Measurements from ENCODE around the gene ARHGDIG.

ARHGDIG gene

DNA sequence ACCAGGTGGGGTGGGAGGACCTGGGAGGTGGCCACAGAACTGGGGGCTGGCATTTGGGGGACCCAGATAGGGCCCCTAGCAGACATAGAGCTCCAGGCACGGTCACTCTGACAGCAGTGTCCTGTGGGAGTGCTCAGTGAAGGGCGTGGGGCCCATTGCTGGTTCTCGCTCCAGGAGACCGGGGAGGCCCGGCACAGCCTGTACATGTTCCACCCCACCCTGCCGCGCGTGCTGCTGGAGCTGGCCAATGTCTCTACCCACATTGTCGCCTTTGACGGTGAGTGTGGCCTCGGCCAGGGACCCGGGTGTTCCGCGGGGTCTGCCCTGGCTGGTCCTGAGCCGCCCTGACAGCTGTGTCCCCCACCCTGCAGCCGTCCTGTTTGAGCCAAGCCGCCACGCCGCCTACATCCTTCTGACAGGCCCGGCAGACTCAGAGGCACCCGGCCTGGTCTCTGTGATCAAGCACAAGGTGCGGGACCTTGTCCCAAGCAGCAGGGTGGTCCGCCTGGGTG, 15.9 kb upstream of the ARHGDIG start:
- Histone ChIP-seq H3K9me2 (replicated peaks; ENCODE audit: control insufficient read depth, low read length) (no peaks in the 10 kb centered on the region), H3K4me1 (ENCODE audit: control insufficient read depth, low read length) (no peaks in the 10 kb centered on the region), H3K4me2 (ENCODE audit: low read length) (no peak overlapping the region), H3K9me3 (ENCODE audit: control insufficient read depth, insufficient read depth, low read length) (no peaks in the 10 kb centered on the region), H3F3A (ENCODE audit: control insufficient read depth, insufficient read depth) (no peaks in the 10 kb centered on the region), H3K79me2 (ENCODE audit: control insufficient read depth, low read length) (no peaks in the 10 kb centered on the region), H3K27me3 (ENCODE audit: control insufficient read depth, low read length) (no peaks in the 10 kb centered on the region), H3K4me3 (ENCODE audit: low read length) (no peak overlapping the region), H4K20me1 (ENCODE audit: control insufficient read depth, insufficient read depth, low read depth, low read length) (no peaks in the 10 kb centered on the region), H3K36me3 (ENCODE audit: control insufficient read depth, low read length) (0 out of 2 replicates have a peak, but pooled peaks cover 4% of the 10 kb centered on the region), H3K27ac (ENCODE audit: low read depth, low read length) (no peak overlapping the region)
- TF ChIP-seq EZH2phosphoT487 (IDR thresholded peaks at IDR 0.05; ENCODE audit: borderline replicate concordance, low read length): no peak
- TF ChIP-seq, protein P1, sequence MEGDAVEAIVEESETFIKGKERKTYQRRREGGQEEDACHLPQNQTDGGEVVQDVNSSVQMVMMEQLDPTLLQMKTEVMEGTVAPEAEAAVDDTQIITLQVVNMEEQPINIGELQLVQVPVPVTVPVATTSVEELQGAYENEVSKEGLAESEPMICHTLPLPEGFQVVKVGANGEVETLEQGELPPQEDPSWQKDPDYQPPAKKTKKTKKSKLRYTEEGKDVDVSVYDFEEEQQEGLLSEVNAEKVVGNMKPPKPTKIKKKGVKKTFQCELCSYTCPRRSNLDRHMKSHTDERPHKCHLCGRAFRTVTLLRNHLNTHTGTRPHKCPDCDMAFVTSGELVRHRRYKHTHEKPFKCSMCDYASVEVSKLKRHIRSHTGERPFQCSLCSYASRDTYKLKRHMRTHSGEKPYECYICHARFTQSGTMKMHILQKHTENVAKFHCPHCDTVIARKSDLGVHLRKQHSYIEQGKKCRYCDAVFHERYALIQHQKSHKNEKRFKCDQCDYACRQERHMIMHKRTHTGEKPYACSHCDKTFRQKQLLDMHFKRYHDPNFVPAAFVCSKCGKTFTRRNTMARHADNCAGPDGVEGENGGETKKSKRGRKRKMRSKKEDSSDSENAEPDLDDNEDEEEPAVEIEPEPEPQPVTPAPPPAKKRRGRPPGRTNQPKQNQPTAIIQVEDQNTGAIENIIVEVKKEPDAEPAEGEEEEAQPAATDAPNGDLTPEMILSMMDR (IDR thresholded peaks at IDR 0.05; ENCODE audit: low read depth, low read length, poor library complexity, severe bottlenecking): no peak

DNA sequence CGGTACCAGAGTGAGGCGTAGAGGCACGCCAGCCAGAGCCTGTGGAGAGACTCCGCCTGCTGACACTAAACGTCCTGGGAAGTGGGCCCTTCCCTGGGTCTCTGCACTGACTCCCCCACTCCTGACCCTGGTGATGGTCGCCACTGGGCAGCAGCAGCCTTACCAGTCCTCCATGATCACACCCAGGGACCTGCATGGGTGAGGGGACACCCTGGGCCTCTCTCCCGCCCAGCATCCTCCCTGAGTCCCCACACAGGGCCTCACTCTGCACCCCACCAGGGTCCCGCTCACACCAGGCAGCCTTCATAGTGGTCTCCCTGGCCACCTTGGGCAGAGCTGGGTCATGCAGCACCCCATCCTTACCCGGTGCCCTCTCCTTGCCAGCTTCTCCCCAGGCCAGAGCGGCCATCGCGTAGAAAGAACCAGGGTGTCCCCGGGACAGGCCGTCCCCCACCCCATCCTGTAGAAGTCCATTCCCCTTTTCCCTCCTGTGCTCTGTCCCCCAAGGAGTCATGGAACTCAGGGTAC, 15.3 kb upstream of the ARHGDIG start:
- Histone ChIP-seq H3K27ac (ENCODE audit: low read depth, low read length) (no peak overlapping the region), H3K4me1 (ENCODE audit: control insufficient read depth, low read length) (no peaks in the 10 kb centered on the region), H3K9me3 (ENCODE audit: control insufficient read depth, insufficient read depth, low read length) (no peaks in the 10 kb centered on the region), H3F3A (ENCODE audit: control insufficient read depth, insufficient read depth) (no peaks in the 10 kb centered on the region), H3K36me3 (ENCODE audit: control insufficient read depth, low read length) (0 out of 2 replicates have a peak, but pooled peaks cover 2% of the 10 kb centered on the region), H3K79me2 (ENCODE audit: control insufficient read depth, low read length) (no peaks in the 10 kb centered on the region), H3K4me2 (ENCODE audit: low read length) (no peak overlapping the region), H3K27me3 (ENCODE audit: control insufficient read depth, low read length) (no peaks in the 10 kb centered on the region), H4K20me1 (ENCODE audit: control insufficient read depth, insufficient read depth, low read depth, low read length) (no peaks in the 10 kb centered on the region), H3K9me2 (replicated peaks; ENCODE audit: control insufficient read depth, low read length) (no peaks in the 10 kb centered on the region), H3K4me3 (ENCODE audit: low read length) (no peak overlapping the region)
- no peak for TF ChIP-seq EZH2phosphoT487 (IDR thresholded peaks at IDR 0.05; ENCODE audit: borderline replicate concordance, low read length)
- TF ChIP-seq, protein P1 (IDR thresholded peaks at IDR 0.05; ENCODE audit: low read depth, low read length, poor library complexity, severe bottlenecking): no peak

DNA sequence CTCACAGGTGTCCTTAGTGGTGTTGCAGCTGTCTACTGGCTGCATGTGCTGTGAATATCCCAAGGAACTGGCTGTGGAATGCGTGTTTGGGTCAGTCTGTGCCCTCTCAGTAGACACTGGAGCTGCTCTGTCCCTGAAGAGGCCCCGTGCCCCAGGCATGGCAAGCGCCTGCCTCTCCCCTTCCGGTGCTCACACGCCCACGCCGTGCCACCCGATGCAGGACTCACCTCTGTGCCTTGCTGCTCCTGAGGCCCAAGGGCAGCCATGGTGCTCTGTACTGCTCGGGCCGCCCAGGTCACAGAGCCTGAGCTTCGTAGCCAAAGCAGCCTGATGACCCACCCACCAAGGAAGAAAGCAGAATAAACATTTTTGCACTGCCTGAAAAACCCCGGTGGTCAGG, 14.7 kb upstream of the ARHGDIG start:
- no peaks in the 10 kb centered on the region for H3K9me2 ChIP-seq (replicated peaks; ENCODE audit: control insufficient read depth, low read length)
- H3K4me3 ChIP-seq (ENCODE audit: low read length): no peak overlapping the region
- no peak overlapping the region for H3K4me2 ChIP-seq (ENCODE audit: low read length)
- no peaks in the 10 kb centered on the region for H3K36me3 ChIP-seq (ENCODE audit: control insufficient read depth, low read length)
- H3K27ac ChIP-seq (ENCODE audit: low read depth, low read length): no peak overlapping the region
- no peaks in the 10 kb centered on the region for H3K27me3 ChIP-seq (ENCODE audit: control insufficient read depth, low read length)
- no peaks in the 10 kb centered on the region for H3K9me3 ChIP-seq (ENCODE audit: control insufficient read depth, insufficient read depth, low read length)
- no peaks in the 10 kb centered on the region for H4K20me1 ChIP-seq (ENCODE audit: control insufficient read depth, insufficient read depth, low read depth, low read length)
- H3K79me2 ChIP-seq (ENCODE audit: control insufficient read depth, low read length): no peaks in the 10 kb centered on the region
- TF ChIP-seq EZH2phosphoT487 (IDR thresholded peaks at IDR 0.05; ENCODE audit: borderline replicate concordance, low read length): no peak
- TF ChIP-seq, protein P1 (IDR thresholded peaks at IDR 0.05; ENCODE audit: low read depth, low read length, poor library complexity, severe bottlenecking): no peak
- H3F3A ChIP-seq (ENCODE audit: control insufficient read depth, insufficient read depth): no peaks in the 10 kb centered on the region
- no peaks in the 10 kb centered on the region for H3K4me1 ChIP-seq (ENCODE audit: control insufficient read depth, low read length)

All from DOHH2 (cell line).